Measurements from ENCODE around the gene NFE2L1.

DNA sequence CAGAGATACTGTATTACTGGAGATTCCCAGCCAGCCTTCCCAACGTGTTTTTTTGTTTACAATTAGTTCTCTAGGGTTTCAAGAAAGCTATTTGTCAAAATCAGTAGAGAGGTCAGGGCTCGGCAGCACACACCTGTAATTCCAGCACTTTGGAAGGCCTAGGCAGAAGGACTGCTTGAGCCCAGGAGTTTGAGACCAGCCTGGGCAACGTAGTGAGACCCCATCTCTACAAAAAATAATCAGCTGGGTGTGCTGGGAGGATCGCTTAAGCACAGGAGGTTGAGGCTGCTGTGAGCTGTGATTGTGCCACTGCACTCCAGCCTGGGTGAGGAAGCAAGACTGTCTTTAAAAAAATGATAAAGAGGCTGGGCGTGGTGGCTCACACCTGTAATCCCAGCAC is 33.7 kb downstream of the NFE2L1 start:
- TF ChIP-seq, protein P1, sequence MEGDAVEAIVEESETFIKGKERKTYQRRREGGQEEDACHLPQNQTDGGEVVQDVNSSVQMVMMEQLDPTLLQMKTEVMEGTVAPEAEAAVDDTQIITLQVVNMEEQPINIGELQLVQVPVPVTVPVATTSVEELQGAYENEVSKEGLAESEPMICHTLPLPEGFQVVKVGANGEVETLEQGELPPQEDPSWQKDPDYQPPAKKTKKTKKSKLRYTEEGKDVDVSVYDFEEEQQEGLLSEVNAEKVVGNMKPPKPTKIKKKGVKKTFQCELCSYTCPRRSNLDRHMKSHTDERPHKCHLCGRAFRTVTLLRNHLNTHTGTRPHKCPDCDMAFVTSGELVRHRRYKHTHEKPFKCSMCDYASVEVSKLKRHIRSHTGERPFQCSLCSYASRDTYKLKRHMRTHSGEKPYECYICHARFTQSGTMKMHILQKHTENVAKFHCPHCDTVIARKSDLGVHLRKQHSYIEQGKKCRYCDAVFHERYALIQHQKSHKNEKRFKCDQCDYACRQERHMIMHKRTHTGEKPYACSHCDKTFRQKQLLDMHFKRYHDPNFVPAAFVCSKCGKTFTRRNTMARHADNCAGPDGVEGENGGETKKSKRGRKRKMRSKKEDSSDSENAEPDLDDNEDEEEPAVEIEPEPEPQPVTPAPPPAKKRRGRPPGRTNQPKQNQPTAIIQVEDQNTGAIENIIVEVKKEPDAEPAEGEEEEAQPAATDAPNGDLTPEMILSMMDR (conservative IDR thresholded peaks at IDR 0.05; ENCODE audit: low read length): no peak
- no peak for TF ChIP-seq EZH2phosphoT487 (IDR thresholded peaks at IDR 0.05; ENCODE audit: borderline replicate concordance)
